Body of pancreas (tissue), 4 donors: ENCODE results near the gene CD47.

Source experiments
- POLR2A ChIP-seq, 3 donors: fragments of 450-650 bp; IDR thresholded peaks; one replicate each; pipeline ENCODE4 v1.6.1; 2016; ENCODE audit warnings: antibody characterized with exemption in 3 of 3, mild to moderate bottlenecking in 2 of 3
- TF ChIP-seq, protein P1 (sequence below), 7 experiments: fragments of 450-650 bp in 4 of 7; fragments of 200-600 bp in 3 of 7; sonication (generic) in 3 of 7; IDR thresholded peaks; one replicate each; pipeline ENCODE4 v1.5.1; 2016 to 2019; ENCODE audit warnings: antibody characterized with exemption in 7 of 7

DNA sequence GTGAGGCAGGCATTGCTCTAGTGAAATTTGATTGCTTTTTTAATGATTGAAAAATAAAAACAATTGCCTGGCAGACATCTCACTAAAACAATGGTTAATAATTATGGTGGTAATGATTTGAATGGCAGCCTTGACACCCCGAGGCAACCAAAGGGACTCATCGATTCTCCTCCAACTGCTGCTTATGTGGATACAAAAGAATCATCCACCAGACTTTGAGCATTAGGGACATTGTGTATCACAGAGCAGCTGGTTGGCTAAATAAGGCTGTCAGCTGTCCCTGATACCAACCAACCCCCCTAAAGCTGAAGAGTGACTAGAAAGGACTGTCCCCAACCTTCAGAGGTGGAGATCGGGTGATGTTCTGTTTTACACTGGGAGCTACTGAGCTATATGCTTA lies 1.7 kb upstream of the CD47 start:
- TF ChIP-seq, protein P1, sequence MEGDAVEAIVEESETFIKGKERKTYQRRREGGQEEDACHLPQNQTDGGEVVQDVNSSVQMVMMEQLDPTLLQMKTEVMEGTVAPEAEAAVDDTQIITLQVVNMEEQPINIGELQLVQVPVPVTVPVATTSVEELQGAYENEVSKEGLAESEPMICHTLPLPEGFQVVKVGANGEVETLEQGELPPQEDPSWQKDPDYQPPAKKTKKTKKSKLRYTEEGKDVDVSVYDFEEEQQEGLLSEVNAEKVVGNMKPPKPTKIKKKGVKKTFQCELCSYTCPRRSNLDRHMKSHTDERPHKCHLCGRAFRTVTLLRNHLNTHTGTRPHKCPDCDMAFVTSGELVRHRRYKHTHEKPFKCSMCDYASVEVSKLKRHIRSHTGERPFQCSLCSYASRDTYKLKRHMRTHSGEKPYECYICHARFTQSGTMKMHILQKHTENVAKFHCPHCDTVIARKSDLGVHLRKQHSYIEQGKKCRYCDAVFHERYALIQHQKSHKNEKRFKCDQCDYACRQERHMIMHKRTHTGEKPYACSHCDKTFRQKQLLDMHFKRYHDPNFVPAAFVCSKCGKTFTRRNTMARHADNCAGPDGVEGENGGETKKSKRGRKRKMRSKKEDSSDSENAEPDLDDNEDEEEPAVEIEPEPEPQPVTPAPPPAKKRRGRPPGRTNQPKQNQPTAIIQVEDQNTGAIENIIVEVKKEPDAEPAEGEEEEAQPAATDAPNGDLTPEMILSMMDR (IDR thresholded peaks at IDR 0.05) = no peak
- no peak for TF ChIP-seq POLR2A (IDR thresholded peaks at IDR 0.05)
